GM04504 (cell line): ENCODE measurements around the gene CSRNP3.

Experiments
- DNase-seq: peaks from one replicate; pipeline ENCODE4 v3.0.0-alpha.2; 2012; ENCODE audit warnings: low read depth

CSRNP3 gene

DNA sequence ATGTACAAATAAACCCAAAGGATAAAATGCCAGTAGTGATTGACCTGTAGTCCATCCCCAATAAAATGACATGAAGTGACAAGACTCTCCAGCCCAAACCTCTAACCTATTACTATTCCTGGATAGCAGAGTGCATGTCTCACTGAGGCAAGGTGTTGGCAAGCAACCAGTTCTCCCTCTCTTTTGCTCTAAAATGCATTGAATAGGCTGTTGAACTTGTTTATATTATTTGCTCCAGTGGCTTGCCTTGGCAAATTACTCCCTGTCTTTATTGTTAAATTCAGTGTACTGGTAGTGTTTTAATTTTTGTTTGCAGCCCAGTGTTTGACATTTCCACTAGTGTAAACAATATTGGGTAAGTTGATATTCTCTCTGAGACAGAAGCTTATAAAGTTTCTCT lies 70.5 kb downstream of the CSRNP3 start:
- no peak for DNase-seq

DNA sequence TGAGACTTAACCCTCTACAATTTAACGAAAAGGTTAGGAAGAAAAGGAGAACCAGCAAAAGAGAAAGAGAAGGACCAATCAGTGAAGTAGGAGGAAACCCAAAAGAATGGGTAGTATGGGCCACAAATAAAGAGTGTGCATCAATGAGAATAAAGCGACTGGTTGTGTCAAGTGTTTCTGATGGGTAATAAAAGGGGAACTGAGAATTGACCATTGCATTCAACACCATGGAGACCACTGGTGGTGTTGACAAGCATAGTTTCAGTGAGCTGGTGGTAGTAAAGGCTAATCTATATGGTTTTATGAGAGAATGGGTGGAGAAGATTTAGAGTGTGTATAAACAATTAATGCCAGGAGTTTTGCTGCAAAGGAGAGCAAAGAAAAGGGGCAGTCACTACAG lies 75.4 kb downstream of the CSRNP3 start:
- DNase-seq, result no peak

DNA sequence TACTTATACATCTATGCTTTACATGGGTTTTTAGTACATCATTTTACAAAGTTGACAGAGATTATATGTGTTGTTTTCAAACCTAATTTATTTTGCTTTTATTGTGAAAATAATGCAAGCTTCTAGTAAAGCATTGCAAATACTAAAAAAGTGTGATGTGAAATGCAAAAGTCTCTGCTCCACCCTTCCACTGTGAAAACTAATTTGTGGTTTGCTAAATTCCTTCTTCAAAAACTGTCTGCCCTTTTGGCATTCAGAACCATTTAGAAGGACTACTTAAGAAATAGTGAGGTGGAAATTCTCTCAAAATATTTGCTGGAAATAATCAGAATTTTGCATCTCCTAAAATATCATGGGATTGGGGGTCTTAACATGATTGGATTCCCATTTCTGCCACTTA lies 78.4 kb downstream of the CSRNP3 start:
- no peak for DNase-seq

DNA sequence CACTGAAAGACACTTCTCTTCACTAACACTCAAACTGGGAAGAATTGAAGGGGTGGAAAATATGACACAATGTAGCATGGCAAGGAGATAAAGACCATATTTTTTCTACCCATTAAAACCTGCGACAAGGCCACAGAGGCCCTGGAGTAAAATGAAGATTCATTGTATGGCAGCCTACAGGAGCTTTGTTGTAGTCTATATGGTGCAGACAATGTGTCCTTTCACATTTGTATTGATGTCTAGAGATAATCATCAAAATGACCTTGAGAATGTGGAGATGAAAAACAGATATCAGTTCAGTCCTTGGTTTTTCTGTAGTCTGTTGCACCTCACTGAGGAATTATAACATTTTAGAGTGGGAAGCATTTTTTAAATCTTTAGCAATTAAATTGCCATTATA lies 80.1 kb downstream of the CSRNP3 start:
- no peak for DNase-seq

DNA sequence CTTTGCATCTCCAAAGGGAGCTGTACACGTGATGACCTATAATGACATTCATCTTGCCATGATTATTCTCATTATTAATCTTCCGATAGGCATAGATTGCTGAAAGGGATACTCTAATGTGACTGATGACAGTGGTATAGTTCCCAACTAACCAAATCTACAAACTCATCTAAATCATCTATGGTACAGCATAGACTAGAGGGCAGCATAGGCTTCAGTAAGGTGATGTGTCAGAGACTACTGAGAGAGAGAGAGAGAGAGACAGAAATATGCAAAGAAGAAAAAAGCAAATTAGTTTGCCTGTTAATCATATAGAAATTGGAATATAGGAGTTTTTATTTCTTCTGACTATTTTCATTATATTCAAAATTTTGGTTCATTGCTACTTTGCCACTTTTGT lies 89.3 kb downstream of the CSRNP3 start:
- no peak for DNase-seq

DNA sequence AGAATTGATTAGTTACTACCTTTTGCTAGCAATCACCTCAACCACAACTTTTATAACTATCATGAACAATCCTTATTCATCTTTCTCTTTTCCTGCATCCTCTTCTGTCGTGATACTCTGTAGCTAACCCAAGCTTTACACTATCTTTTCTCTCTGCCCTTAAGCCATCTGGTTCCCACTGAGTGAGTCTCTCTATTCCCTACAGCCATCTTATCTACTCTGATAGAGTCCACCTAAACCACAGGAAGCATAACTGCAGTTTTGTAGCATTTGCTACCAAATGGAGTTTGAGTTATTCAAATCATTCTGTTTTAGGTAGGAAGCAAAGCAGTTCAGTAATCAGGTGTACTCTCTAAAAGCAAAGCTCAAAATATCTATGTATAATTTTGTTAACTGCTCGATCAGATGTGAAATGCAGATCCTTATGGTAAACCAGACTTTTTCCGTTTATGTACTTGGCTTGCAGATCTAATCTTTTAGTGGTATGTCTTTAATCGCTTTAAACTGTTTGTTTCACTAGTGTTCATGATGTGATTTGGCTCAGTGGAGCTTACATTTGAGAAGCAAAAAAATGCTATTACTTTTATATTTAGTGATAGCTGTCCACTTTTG lies 91.0 kb downstream of the CSRNP3 start:
- DNase-seq, result no peak

DNA sequence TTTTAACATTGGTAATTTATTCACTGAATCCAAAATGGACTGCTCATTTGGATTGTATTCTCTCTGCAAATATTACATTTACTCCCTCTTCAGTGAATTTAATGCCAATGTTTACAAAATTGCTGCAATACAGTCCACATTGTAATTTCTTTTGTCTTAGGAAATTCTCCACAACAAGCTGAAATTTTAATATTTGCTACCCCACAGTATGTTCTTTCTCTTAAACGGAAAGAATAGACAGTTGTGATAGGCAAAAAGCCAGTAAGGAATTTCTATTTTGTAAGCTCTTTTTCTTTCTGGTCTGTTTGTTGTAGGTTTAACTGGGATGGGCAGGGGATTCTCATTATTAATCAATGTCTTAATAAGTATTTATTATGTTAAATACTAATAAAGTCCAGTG lies 92.0 kb downstream of the CSRNP3 start:
- DNase-seq, result no peak

DNA sequence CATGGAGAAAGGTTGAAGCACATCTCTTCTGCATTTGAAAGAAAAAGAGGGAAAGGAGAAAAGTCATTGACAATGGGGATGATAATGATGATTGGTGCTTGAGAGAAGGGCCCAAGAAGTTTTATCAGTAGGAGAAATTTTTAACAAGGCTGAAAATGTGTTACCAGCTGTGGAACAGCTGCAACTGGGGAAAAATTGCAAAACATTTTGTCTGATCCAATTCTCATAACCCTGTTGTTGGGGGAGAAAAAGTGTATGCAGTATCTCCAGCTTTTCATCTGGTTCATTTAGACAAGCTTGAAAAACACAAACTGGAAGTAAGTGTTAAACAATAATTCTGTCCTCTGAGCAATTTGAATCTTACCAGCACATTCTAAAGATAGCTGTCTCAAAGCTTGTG lies 92.7 kb downstream of the CSRNP3 start:
- no peak for DNase-seq

DNA sequence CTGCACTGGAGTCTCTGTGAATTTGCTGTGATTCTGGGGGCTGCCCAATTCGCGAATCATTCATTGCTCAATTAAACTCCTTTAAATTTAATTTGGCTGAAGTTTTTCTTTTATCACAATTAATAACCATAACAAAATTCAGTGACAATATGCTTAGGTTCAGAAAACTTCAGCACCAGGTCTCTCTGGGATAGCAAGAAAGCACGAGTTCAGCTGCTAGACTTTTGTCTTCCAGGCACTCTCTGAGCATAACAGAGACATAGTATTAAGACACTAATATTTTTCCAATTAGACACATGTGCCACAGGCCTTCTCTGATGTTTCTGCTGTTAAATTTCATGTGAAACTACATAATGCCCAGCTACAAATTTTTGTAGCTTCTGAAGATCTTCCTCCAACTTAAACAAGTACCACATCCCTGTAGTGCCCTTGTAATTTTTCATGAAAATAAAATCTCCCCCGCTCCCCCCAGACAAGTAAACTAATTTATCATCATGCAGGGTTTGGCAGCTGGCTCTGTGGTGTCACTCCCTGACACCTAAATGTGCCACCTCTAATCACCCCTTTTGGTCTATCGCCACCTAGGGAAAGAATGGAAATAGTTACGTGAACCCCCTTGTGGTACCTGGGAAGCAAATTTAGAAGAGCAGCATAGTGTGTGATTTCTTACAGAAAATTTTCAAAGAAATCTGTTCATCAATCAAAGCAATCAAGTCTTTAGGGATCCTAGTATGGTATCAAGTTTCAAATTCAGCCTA lies 94.1 kb downstream of the CSRNP3 start:
- no peak for DNase-seq

DNA sequence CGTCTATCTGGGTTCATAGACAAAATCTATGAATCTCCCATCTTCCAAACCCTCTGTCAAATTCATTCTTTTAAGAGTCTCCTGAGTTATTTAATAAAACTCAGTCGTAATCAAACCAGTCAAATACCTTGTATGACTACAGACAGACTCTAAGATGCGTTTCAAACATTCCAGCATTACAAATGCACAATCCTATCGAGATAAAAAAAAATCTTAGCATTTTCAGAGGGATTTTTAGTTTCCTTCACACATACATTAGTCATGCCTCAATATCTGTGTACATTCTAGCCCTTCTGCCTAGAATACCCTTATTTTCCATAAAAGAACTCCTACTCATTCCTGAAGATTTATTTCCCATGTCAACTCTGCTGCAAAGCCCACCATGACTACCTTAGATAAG lies 96.5 kb downstream of the CSRNP3 start:
- no peak for DNase-seq

DNA sequence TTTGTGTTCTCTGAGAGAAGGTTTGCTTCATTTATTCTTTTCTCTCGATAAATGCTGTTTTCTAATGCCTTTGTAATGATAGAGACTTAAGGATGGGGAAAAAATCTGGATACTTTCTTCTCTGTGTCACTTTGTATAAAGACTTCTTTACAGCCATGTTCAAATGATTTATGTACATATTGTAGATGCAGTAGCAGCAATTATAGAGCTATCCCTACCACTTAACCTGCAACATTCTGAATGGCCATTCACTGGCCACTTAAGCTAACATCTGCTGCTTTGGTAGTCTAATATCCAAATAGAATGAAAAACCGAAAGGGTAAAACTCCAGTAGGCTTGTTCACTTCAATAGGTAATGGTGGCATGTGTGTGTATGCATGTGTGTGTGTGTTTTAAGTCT lies 97.8 kb downstream of the CSRNP3 start:
- DNase-seq, result no peak

DNA sequence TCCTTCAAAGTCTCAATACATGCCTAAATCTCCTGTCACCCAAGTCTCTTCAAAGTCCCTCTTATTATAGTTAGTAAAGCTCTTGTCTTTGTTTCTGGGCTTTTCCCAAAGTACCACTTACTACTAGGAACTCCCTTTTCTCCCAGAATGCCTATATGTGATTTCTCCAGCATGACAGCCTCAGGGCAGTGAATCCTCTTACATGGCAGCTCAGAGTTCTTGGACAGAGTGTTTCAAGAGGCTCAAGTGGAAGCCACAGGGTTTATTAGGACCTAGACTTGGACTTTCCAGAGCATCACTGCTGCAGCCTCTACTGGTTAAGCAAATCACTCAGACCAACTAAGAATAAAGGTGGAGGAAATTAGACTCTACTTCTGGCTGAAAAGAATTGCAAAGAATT lies 98.9 kb downstream of the CSRNP3 start:
- DNase-seq, result no peak

DNA sequence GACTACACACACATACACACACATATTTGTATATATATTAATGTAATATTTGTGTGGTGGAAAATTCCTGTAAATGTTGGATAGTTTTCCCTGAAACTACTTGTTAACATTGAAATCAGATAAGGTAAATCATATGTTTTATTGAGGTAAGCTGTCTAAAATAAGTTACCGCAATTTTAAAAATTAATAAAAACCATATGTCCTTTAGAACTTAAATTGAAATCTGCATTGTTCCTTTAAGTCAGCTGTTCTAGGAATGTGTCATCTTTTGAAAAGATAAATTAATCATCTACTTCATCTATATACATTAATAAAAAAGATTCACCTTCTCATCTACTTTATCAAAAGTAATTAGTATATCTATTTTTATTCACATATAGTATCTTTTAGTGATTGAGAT lies 102.0 kb downstream of the CSRNP3 start:
- no peak for DNase-seq

DNA sequence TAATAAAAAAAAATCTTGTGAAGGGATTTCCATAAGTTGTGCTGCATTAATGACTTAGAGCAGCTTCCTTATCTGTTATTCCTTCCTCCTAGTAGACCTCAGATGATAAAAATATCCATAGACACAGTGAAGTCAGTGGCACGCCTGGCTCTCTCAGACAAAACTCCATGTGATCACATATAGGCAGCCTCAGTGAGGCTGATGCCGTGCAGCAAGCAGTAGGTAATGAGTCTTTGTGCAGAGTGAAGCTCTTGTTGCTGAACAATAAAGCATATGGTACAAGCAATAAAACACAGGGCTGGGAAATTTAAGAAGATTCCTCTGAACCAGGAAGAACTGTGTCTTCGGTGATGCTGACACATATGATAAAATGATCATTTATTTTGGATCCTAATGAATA lies 102.7 kb downstream of the CSRNP3 start:
- DNase-seq, result no peak

DNA sequence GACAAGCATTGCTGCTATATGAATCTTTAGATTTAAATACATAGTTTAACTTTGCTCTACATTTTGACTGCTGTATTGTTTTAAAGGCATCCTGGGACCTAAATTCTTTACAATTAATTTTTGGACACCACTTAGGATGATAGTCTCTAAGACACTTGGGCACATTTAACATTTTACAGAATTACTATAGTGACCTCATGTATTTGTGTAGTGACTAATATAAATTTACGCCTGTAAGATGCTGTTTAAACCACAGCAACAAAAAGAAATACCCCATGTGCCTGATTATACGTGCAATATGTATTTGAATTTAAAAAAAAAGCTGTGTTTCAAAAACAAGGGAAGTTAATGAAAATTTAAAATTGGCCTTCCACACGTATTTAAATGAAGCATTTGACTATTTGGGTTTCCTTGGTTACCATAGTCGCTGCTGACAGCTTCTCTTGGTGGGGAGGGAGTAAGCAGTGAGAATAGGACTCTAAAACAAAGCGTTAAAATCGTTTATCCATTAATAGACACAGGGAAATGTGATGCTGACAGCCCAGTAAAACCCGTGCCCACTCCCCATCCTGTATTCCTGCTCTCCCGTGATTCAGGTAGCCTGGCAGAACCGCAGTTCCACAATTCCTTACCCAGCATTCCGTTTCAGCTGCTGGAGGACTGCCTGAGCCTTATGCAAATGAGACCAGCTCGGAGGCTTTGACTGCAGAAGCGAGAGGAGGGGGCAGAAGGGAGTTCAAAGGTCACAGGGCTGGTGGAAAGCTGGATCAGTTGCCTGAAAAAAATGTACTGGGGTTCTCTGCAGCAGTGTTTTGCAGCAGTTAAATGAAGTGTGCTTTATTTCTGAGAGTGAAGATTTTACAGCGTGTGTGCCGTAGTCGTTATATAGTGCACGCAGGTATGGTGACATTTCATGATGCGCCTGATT lies 104.3 kb downstream of the CSRNP3 start:
- DNase-seq, result no peak

DNA sequence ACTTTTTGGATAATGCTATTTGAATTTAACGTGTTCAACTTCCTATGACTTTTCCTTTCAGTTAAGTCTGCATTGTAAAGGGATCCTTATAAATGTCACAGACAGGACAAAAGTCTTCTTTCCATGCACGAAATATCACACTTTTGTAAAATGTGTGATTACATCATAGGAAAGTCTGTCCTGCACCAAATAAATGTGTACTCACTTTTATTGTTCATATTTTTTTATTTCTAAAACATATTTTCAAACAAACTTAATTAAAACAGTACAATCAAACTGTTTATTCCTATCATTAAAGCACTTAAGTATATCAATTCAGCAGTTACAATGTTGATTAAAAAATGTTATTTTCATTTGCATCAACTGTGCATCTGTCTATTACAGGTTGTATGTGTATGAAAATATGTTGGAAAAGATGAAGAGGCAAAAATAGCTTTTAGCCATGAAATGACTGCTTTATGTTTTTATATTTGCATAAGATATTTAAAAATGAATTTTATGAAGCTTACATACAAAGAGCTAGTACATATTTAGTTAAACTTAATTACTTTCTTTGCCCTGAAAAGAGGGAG lies 105.6 kb downstream of the CSRNP3 start:
- DNase-seq, result no peak

DNA sequence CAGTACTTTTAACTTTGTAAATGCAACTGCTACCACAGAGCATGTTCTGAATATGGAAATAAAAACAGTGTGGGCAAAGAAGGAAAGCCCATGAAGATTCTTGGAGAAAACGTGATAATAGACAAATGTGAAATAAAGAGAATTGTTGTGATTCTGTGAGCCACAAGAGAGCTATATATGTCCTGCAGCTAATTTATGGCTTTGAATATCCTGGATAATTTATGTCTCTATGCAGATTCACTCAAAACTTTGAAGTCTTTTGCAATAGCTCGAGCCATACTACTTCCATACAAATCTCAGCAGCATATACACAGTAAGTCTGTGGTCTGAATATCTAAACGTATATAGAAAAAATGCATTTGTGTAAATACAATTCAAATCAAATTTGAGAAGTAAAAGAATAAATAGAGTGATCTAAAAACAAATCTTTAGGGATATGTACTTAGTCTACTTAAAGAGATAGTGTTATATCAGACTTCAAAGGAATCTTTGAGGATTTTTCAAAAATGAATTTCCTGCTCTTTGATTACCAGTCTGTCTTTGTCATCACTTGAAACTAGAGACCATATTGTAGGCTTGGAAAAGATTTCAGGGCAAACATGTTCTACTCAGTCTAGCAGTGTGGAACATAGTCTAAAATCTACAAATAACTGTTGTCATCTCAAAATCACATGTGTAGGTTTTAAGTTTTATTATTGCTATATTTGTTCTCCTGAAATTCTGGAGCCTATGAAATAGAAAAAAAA lies 107.1 kb downstream of the CSRNP3 start:
- DNase-seq, result no peak

DNA sequence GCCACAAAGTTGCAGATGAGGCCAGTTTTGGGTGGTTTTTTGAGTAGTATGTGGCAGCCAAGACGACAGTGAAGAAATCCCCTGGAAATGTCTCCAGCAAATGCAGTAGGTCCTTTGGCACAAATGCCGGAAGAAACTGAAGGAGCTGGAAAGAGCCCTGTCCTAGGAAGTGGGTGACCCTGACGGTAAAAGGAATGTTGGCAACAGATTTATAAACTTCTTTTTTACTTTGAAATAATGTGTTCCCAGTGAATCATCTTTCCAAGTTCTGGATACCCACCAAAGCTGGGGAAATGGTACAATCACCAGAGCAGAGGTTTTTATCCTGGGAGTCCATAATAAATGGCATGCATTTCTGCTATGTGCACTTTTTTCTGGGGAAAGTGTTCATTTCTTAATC lies 112.9 kb downstream of the CSRNP3 start:
- DNase-seq, result no peak

DNA sequence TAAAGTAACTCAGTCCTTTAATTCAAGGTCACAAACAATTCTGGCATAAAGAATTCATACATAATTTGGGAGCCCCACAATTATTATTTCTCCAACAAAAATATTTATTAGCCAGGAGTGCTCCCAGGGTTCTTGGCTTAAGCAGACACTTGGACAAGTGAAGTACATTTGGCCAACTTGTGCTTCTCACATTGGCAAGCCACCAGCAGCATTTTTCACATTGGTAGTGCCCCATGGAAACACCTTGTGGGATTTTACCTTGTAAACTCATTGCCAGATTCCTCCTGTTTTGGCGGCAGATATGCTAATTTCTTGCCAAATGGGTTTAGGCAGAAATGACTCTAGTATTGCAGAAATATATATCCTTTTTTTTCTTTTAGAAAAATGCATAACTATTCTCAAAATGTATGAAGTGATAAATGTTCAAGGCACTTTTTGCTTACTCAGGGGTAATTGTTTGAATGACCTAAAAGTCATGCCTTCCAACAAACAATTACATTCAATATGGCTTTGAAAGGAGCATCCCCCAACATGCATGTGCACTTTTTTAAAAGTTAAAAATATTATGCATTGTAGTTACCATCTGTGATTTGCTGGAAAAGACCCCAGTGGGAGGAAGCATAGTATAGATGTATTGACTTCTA lies 113.5 kb downstream of the CSRNP3 start:
- DNase-seq, result no peak

DNA sequence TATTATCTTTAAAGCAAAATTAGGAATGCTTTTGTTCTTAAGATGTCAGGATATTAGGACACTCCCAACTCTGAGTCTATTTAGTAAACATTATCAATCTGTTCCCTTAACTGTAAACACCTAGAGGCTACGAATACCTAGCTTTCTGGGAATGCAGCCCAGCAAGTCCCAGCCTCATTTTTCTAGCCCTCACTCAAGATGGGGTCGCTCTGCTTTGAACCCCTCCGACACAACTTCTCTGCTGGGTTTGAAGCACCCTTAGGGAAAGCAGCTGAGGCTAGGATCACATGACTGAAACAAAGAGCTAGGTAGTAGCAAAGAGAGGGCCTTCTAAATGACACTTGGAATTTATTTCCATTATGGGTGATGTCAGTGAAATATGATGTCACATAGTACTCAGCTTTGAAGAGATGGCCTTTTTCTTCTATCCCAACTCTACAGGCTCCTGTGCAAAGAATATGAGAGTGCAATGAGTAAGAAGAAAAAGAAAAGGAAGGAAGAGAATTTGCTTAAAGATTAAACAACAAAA lies 114.7 kb downstream of the CSRNP3 start:
- no peak for DNase-seq

DNA sequence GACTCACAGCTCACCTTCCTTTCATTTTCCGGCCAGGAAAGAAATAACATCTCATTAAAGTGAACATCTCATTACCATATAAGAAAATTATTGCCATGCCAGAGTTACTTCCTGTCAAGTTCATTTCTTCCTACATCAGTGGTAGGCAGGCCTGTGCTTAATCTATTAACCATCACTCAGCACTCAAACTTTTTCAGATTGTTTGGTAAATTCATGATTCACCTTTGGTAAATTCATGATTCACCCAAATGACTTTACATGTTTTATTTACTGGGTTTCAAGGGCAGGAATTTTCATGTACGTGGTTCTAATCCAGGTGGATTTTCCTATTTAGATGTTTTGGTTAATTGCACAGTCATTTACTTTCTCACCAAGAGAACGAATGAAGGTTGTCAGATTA lies 116.5 kb downstream of the CSRNP3 start:
- no peak for DNase-seq
